ENCODE measurements around the gene ZNF341.
A peak's percentile ranks its signal among the peaks of the same experiment; 100 is the strongest.

ZNF341 gene

DNA sequence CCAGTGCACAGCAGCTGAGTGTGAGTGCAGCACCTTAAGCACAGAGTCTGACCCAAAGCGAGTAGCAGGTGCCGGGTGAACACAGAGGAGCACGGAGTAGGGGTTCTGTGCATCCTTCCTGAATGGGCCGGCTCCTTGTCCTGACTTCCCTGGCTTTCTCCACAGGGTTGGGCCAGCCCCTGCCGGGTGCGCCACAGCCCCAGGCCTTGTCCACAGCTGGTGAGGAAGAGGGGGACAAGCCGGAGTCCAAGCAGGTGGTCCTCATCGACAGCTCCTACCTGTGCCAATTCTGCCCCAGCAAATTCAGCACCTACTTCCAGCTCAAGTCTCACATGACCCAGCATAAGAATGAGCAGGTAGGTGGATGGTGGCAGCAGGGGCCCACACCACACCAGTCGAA, 34.9 kb downstream of the ZNF341 start:
- DNase-seq = no peak

DNA sequence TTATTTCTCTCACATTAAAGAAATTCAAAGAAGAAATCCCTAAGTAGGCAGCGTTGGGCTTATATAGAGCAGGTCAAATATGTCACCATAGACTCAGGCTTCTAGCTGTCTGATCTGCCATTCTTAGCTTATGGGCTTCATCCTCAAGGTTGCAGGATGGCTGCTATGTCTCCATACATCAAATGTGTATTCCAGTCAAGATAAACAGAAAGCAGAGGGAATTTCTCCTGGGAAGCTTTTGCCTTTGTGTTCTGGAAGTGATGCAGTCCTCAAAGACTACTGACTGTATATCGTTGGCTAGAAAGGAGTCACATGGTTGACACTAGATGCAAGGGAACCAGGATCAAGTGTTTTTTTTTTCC, 36.0 kb downstream of the ZNF341 start:
- no peak for DNase-seq

DNA sequence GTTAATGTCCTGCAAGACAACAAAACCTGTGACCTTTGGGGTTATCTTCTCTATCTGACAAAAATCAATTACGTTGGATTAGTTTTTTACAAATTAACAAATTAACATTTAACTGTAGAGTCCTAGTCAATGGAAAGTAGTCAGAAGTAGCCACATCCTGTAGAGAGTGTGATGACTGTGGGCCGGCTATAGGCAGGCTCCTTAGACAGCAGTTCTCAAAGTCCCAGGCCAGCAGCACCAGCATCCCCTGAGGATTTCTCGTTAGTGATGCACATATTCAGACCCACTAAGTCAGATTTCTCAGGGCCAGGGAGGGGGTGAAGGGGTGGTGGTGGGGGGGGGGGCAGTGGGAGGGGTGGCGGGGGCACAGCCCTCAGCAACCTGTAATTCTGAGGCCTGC, 37.2 kb downstream of the ZNF341 start:
- DNase-seq = no peak

DNA sequence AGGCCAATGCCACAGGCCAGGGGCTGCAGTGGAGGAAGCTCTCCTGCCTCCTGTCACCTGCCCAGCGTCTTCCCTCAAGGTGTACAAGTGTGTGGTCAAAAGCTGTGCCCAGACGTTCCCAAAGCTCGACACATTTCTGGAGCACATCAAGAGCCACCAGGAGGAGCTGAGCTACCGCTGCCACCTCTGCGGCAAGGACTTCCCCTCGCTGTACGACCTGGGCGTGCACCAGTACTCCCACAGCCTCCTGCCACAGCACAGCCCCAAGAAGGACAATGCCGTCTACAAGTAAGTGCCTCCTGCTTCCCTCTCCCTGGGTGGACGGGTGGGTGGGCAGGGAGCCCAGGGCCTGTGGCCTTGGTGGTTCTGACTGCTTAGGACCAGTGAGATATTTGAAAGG, 38.2 kb downstream of the ZNF341 start:
- DNase-seq = no peak

DNA sequence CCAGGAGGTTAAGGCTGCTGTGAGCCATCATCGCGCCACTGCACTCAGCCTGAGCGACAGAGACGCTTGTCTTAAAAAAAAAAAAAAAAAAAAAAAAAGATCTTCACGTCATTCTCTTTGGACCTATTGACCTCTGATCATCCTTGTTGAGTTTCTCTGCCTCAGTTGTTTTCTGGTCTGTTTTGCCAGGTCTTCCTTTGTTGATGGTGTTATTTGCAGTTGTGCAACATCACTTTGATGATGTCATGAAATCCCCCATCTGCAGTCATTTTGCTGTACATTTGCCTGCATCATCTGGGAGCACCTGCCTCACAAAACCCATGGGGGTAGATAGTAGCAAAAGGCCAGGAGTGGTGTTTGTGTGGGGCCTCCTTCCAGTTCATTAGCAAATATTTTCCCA, 40.1 kb downstream of the ZNF341 start:
- no peak for DNase-seq

DNA sequence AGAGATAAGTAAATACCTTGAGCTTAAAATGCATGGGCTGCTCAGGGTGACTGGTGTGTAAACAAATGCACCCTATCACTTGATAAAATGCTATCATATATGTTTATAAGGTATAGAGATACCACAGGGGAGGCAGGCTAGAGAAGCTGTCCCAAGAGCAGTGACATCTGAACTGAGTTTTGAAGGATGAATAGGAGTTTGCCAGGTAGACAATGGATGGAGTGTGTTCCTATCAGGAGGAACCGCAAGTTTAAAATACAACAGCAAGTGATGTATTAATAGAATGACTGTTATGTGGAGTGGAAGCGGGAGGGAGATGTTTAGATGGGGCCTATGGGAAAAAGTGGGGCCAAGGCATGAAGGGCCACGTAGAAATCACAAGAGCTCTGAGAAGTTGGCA, 40.6 kb downstream of the ZNF341 start:
- no peak for DNase-seq

- DNase-seq = no peak
These were observed 41.8 kb downstream of the ZNF341 start for GRCh38 chr20:33773412-33774089.

- no peak for DNase-seq
These were observed 46.0 kb downstream of the ZNF341 start for GRCh38 chr20:33777816-33778215.

DNA sequence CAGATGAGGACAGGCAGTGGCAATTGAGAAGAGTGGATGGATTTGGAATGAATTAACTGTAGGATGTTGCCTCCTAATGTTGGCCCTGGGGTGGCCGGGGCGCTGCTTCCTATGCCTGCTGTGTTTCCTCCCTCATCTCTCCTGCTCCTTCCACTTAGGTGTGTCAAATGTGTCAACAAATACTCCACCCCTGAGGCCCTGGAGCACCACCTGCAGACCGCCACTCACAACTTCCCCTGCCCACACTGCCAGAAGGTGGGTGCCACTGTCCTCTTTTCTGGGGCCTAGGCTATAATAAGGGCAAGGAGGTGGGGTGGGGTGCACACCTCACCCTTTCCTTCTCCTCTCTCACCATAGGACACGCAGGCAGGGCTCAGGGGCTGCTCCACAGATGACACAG, 49.3 kb downstream of the ZNF341 start:
- DNase-seq = no peak

DNA sequence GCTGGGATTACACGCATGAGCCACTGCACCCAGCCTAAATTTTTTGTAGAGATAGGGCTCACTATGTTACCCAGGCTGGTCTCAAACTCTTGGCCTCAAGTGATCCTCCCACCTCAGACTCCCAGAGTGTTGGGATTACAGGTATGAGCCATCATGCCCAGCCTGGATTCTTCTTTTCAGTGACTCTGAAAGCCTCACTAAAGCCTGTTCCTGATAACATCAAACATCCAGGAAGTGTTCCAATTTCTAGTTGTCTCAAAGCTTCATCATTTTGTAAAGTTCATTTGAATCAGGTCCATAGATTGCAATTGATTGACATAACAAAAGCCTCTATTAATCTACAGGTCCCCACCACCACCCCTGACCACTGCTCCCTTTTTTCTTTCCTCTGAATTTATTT, 50.1 kb downstream of the ZNF341 start:
- DNase-seq = no peak

GRCh38 chr20:33783256-33783655, 51.5 kb downstream of the ZNF341 start:
- no peak for DNase-seq

DNA sequence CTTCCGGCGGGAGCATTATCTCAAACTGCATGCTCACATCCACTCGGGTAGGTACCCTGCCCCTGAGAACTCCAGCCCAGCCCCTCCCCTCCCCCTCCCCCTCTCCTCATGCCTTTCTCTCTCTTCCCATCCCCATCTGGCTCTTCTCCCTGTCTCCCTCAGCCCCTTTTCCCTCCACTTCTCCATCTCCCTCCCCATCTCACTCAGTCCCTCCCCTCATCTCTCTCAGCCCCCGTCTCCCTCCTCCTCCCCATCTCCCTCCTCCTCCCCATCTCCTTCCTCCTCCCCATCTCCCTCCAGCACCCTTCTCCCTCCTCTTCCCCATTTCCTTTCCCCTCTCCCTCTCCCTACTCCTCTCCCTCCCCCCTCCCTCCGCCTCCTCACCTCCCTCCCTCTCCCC, 52.0 kb downstream of the ZNF341 start:
- DNase-seq = no peak

DNA sequence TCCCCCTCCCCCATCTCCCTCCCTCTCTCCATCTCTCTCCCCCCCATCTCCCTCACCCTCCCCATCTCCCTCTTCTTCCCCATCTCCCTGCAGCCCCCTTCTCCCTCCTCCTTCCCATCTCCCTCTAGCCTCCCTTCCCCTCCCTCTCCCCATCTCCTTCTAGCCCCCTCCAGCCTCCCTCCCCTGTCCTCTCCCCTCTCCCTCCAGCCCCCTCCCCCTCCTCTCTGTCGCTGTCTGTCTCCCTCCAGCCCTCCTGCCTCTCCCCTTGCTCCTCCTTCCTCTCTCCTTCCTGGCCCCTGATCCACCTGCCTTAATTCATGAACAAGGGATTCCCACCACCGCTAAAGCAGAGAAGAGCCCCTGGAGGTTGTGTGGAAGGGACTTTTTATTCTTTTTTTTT, 52.4 kb downstream of the ZNF341 start:
- no peak for DNase-seq

GRCh38 chr20:33785503-33785902, 53.7 kb downstream of the ZNF341 start:
- DNase-seq = no peak

DNA sequence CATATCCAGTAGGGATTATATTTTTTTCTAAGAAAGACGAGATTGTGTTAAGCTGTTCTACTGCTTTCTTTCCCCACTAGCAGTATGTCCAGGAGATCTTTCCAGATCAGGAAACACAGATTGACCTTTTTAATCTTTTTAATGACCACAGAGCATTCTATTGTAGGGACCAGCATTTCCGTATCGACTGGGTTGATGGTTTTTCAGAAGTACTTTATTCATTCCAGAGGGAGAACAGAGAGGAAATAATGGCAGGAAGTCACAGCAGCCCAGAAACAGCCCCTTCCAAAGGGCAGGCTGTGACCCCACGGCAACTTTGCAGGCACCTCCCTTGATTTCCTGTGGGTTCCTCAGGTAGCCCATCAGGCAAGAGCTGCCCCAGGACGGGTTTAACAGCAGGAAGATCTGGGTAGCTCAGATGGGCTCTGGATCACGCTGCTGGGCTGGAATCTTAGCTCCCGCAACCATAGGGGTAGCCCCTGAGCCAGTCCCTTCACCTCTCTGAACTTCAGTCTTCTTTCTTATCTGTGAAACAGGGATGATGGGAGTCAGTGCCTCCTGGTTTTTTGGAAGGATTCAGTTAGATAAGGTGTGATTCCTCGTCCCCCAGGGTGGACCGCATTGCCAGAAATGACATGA, 55.6 kb downstream of the ZNF341 start:
- DNase-seq = no peak

DNA sequence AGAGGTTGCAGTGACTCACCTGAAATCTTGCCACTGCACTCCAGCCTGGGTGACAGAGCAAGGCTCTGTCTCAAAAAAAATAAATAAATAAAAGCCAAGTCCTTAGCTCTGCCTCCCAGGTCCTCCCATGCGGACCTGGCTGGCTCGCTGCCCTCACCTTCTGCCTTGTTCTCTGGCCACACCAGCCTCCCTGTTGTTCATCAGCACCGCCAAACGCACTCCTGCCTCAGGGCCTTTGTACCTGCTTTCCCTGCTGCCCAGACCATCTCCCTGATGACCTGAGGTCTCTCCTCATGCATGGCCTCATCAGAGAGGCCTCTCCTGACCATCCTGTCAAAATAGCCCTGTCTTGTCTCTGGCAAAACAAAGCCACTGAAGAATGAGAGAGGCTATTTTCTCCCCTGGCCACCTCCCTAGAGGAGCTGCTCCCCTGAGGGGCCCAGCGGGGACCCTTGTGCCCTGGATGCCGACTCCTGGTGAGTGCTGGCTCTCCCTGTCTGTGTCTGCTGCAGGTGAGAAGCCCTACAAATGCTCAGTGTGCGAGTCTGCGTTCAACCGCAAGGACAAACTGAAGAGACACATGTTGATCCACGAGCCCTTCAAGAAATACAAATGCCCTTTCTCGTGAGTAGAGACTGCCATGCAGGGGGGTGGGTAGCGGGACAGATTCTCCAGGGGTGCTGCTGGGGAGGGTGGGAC, 56.7 kb downstream of the ZNF341 start:
- no peak for DNase-seq

DNA sequence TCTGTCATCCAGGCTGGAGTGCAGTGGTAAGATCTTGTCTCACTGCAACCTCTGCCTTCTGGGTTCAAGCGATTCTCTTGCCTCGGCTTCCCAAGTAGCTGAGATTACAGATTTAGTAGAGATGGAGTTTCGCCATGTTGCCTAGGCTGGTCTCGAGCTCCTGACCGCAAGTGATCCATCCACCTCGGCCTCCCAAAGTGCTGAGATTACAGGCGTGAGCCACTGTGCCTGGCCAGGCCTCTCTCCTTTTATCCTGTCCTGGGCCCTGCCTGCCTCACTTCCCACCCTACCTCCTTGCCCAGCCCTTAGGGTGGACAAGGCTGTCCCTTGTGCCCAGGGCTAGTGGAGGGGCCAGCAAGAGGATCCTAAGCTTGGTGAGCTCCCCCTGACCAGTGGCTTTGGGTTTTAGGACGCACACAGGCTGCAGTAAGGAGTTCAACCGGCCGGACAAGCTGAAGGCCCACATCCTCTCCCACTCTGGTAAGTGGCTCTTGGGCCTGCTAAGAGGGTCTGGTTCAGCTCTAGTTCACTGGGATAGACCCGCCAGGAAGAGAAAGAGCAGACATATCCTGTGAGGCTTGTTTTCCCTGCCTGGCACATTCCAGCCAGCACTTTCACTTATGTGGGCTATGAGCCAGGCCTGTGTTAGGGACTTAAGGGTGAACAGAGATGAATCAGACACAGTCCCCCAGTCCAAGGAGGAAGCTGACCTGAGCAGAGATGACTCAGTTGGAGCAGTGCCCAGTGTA, 57.5 kb downstream of the ZNF341 start:
- DNase-seq = no peak

GRCh38 chr20:33789858-33790182, 58.0 kb downstream of the ZNF341 start:
- no peak for DNase-seq

- DNase-seq = no peak
These were observed 58.8 kb downstream of the ZNF341 start for GRCh38 chr20:33790566-33790965.

DNA sequence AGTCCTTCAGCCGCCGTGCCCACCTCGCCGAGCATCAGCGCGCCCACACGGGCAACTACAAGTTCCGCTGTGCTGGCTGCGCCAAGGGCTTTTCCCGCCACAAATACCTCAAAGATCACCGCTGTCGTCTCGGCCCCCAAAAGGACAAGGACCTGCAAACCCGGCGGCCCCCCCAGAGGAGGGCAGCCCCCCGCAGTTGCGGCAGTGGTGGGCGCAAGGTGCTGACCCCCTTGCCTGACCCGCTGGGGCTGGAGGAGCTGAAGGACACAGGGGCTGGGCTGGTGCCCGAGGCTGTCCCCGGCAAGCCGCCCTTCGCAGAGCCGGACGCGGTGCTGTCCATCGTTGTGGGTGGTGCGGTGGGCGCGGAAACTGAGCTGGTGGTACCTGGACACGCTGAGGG, 59.2 kb downstream of the ZNF341 start:
- DNase-seq = no peak

- DNase-seq = no peak
These were observed 59.7 kb downstream of the ZNF341 start for GRCh38 chr20:33791540-33791939.

DNA sequence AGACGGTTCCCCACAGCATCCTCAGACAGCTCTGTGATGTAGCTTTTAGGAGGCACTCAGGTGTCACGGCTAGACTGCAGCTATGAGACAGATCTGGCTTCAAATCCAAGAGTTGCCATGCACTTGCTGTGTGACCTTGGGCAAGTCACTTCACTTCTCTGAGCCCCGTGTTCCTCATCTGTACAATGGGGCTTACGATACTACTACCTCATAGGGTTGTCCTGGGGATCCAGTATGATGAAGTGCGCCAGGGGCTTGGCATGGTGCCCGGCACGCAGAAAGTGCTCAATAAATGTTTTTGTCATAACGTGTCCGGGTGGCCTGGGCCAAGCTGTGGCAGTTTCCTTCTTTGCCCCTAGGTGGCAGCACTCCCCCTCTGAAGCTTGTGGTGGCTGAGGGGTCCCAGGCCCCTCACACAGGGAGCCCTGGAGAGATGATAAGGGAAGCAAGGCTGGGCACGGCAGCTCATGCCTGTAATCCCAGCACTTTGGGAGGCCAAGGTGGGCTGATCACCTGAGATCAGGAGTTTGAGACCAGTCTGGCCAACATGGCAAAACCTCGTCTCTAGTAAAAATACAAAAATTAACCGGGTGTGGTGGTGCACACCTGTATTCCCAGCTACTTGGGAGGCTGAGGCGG, 60.3 kb downstream of the ZNF341 start:
- peak in 11 of 56 donors; percentile 0 to 35 (median 5) for DNase-seq

Data from nucleus accumbens (tissue), 56 donors.